ENCODE data around the gene ST7.

GRCh38 chr7:117122536-117122935, 169.2 kb downstream of the ST7 start:
- TF ChIP-seq RARB (CRISPR knock-in tag; IDR thresholded peaks at IDR 0.05) (no peak), TOX (CRISPR knock-in tag; IDR thresholded peaks at IDR 0.05; ENCODE audit: borderline replicate concordance) (no peak), ZFP3 (CRISPR knock-in tag; IDR thresholded peaks at IDR 0.05) (no peak), ZNF8 (CRISPR knock-in tag; IDR thresholded peaks at IDR 0.05) (no peak)

All from SK-N-SH treated with all-trans-retinoic acid at 6 μM for 48 hours (cell line).